Mesenteric fat pad (tissue), 1 donor: Measurements from ENCODE around the gene ABR. TPM values are rescaled to one million over a fixed set of nuclear protein-coding genes. Genes with fewer than 3 reads are reported as not detected.

Experiments used
- DNase-seq: peaks from one replicate; pipeline ENCODE4 v3.0.0-alpha.2; 2020; ENCODE audit warnings: low spot score
- total RNA-seq: library from RNA; stranded (reverse); fragmentation: NEBNext Ultra II Directional; extraction: Animal tissue kit (Norgen Biotek cat#: 25700); gene quantifications from one replicate; pipeline ENCODE4 v1.2.1, GENCODE V29; 2021
- donor health status: DM: yes; HTN: yes; CAD: no.

Gene ABR
- total RNA-seq, 1 donor from 2014 or later: 103 TPM

GRCh38 chr17:1011760-1012735 lies 167.7 kb downstream of the ABR start:
- no peak for DNase-seq

- no peak for DNase-seq
Observed at GRCh38 chr17:1011138-1011537, 168.6 kb downstream of the ABR start.

GRCh38 chr17:1010586-1010985 lies 169.2 kb downstream of the ABR start:
- no peak for DNase-seq

GRCh38 chr17:1010086-1010450 lies 169.7 kb downstream of the ABR start:
- no peak for DNase-seq

- no peak for DNase-seq
Observed at GRCh38 chr17:1009229-1010085, 170.3 kb downstream of the ABR start.

- no peak for DNase-seq
Observed at GRCh38 chr17:1008008-1008761, 171.6 kb downstream of the ABR start.

GRCh38 chr17:1007310-1008007 lies 172.3 kb downstream of the ABR start:
- no peak for DNase-seq

GRCh38 chr17:1006054-1006453 lies 173.7 kb downstream of the ABR start:
- no peak for DNase-seq

- DNase-seq: no peak
Observed at GRCh38 chr17:1005361-1005946, 174.3 kb downstream of the ABR start.

- no peak for DNase-seq
Observed at GRCh38 chr17:1004769-1005295, 174.9 kb downstream of the ABR start.

GRCh38 chr17:1003972-1004768 lies 175.6 kb downstream of the ABR start:
- no peak for DNase-seq

- DNase-seq: no peak
Observed at GRCh38 chr17:1003633-1003971, 176.2 kb downstream of the ABR start.

GRCh38 chr17:1002771-1003555 lies 176.8 kb downstream of the ABR start:
- no peak for DNase-seq

- no peak for DNase-seq
Observed at GRCh38 chr17:1002412-1002753, 177.4 kb downstream of the ABR start.

GRCh38 chr17:1001640-1002411 lies 178.0 kb downstream of the ABR start:
- no peak for DNase-seq

- DNase-seq: no peak
Observed at GRCh38 chr17:1000597-1001461, 179.0 kb downstream of the ABR start.

- no peak for DNase-seq
Observed at GRCh38 chr17:998111-998510, 181.7 kb downstream of the ABR start.
